HCT116 (cell line): Measurements from ENCODE around the gene ERLIN1. TPM values are rescaled to one million over a fixed set of nuclear protein-coding genes. Genes with fewer than 3 reads are reported as not detected.

Experiments
- ATAC-seq: fragments of 200-7000 bp; cut with Tn5 transposase; 2 replicates; pipeline ENCODE4 v1.9.1; 2020; ENCODE audit warnings: mild to moderate bottlenecking, moderate library complexity
- BruUV-seq: library from RNA; stranded (reverse); fragments of 400-500 nt; replicated peaks from 2 replicates; lab custom pipeline; 2021; lab: Mats Ljungman, UMichigan
- CTCF ChIA-PET: fragments of 300-600 bp; sonication (Branson Sonifier 250); formaldehyde crosslinking; loops from one replicate; lab custom pipeline; 2021; ENCODE audit warnings: antibody characterized with exemption; lab: Charles Lee
- POLR2A ChIA-PET: fragments of 300-600, 350-600 bp; sonication (Branson Sonifier 250); formaldehyde crosslinking; loops from one replicate; lab custom pipeline; 2021; ENCODE audit warnings: antibody characterized with exemption; lab: Charles Lee
- RAD21 ChIA-PET, 2 experiments: fragments of 300-600 bp; sonication (Branson Sonifier 250); formaldehyde crosslinking; loops; one replicate each; lab custom pipeline; 2023; ENCODE audit warnings: low total read pairs in 2 of 2; ENCODE audit not compliant: uncharacterized antibody in 2 of 2, unreplicated experiment in 2 of 2, low non-redundant PET in 1 of 2; lab: Charles Lee
- DNase-seq: peaks from one replicate; pipeline ENCODE4 v3.0.0-alpha.2; 2010; ENCODE audit warnings: low read depth, low spot score
- H2AFZ ChIP-seq: fragments of 200-600 bp; shearing (Covaris generic), sonication (generic); 2 replicates; pipeline ENCODE4 v1.6.1; 2017; ENCODE audit warnings: low read depth, mixed run types, mixed read lengths, antibody characterized with exemption, low read length; ENCODE audit not compliant: poor library complexity, severe bottlenecking
- H3K27ac ChIP-seq: 2 replicates; pipeline ENCODE4 v1.5.1; 2012; ENCODE audit warnings: low read depth, low read length
- H3K27me3 ChIP-seq: fragments of 200-600 bp; sonication (generic); 2 replicates; pipeline ENCODE4 v1.6.1; 2016; ENCODE audit warnings: mixed run types, low read length, mixed read lengths; ENCODE audit not compliant: insufficient read depth
- H3K36me3 ChIP-seq, 2 experiments: fragments of 200-500 bp in 1 of 2; fragments of 200-600 bp in 1 of 2; sonication (Bioruptor generic) in 1 of 2; sonication (generic) in 1 of 2; 2 replicates each; pipeline versions ENCODE4 v1.5.1 to v1.6.1; 2014 to 2016; ENCODE audit warnings: low read length in 2 of 2, inconsistent platforms in 1 of 2, mixed read lengths in 1 of 2, mixed run types in 1 of 2; ENCODE audit not compliant: insufficient read depth in 2 of 2, control insufficient read depth in 1 of 2
- H3K4me1 ChIP-seq, 2 experiments: fragments of 200-600 bp in 1 of 2; sonication (generic) in 1 of 2; 2 replicates each; pipeline versions ENCODE4 v1.5.1 to v1.6.1; 2012 to 2017; ENCODE audit warnings: low read length in 2 of 2, inconsistent platforms in 1 of 2, mild to moderate bottlenecking in 1 of 2, mixed read lengths in 1 of 2, mixed run types in 1 of 2, moderate library complexity in 1 of 2; ENCODE audit not compliant: insufficient read depth in 2 of 2, control insufficient read depth in 1 of 2
- H3K4me2 ChIP-seq: fragments of 200-600 bp; sonication (generic); 2 replicates; pipeline ENCODE4 v1.6.1; 2017; ENCODE audit warnings: mixed run types, low read length, mixed read lengths
- H3K4me3 ChIP-seq, 2 experiments: fragments of 200-600 bp in 1 of 2; sonication (generic) in 1 of 2; replicated peaks in 1 of 2; 2 replicates each; pipeline ENCODE4 v1.5.1; 2011 to 2016; ENCODE audit warnings: low read length in 2 of 2, control low read depth in 1 of 2, low read depth in 1 of 2, mild to moderate bottlenecking in 1 of 2, mixed read lengths in 1 of 2, mixed run types in 1 of 2
- H3K79me2 ChIP-seq: fragments of 200-600 bp; sonication (generic); 2 replicates; pipeline ENCODE4 v1.6.1; 2017; ENCODE audit warnings: mild to moderate bottlenecking, mixed run types, low read length, moderate library complexity, mixed read lengths; ENCODE audit not compliant: insufficient read depth
- H3K9ac ChIP-seq: fragments of 200-600 bp; sonication (generic); 2 replicates; pipeline ENCODE4 v1.6.1; 2016; ENCODE audit warnings: low read length, mixed read lengths
- H3K9me2 ChIP-seq: fragments of 200-600 bp; sonication (generic), shearing (Covaris generic); 2 replicates; pipeline ENCODE4 v1.6.1; 2017; ENCODE audit warnings: mixed run types, mild to moderate bottlenecking, moderate library complexity; ENCODE audit not compliant: insufficient read depth
- H3K9me3 ChIP-seq, 2 experiments: fragments of 200-500 bp in 1 of 2; fragments of 200-600 bp in 1 of 2; sonication (Bioruptor generic) in 1 of 2; sonication (generic) in 1 of 2; 2 replicates each; pipeline ENCODE4 v1.6.1; 2014 to 2017; ENCODE audit warnings: low read length in 2 of 2, mixed read lengths in 2 of 2, inconsistent platforms in 1 of 2, low read depth in 1 of 2, mild to moderate bottlenecking in 1 of 2, mixed run types in 1 of 2, moderate library complexity in 1 of 2; ENCODE audit not compliant: control insufficient read depth in 1 of 2, insufficient read depth in 1 of 2
- H4K20me1 ChIP-seq: fragments of 200-600 bp; sonication (generic), shearing (Covaris generic); 2 replicates; pipeline ENCODE4 v1.6.1; 2017; ENCODE audit warnings: mixed run types, mild to moderate bottlenecking, moderate library complexity; ENCODE audit not compliant: insufficient read depth
- ATF3 ChIP-seq: IDR thresholded peaks from 2 replicates; pipeline ENCODE4 v1.6.1; 2012
- CBX3 ChIP-seq: IDR thresholded peaks from 2 replicates; pipeline ENCODE4 v1.6.1; 2012; ENCODE audit warnings: low read depth
- EGR1 ChIP-seq: IDR thresholded peaks from 2 replicates; pipeline ENCODE4 v1.6.1; 2012; ENCODE audit warnings: low read depth
- FOSL1 ChIP-seq: IDR thresholded peaks from 2 replicates; pipeline ENCODE4 v1.6.1; 2012; ENCODE audit warnings: low read depth
- POLR2A ChIP-seq: IDR thresholded peaks from 2 replicates; pipeline ENCODE4 v1.7.0; 2011; ENCODE audit warnings: borderline replicate concordance; ENCODE audit not compliant: insufficient read depth, insufficient read length; ENCODE audit errors: extremely low read depth
- POLR2AphosphoS5 ChIP-seq: IDR thresholded peaks from 2 replicates; pipeline ENCODE4 v1.6.1; 2011; ENCODE audit warnings: mild to moderate bottlenecking, low read depth, low read length, moderate library complexity
- REST ChIP-seq: IDR thresholded peaks from 2 replicates; pipeline ENCODE4 v1.6.1; 2012; ENCODE audit warnings: low read depth
- SIN3A ChIP-seq: IDR thresholded peaks from 2 replicates; pipeline ENCODE4 v1.6.1; 2012; ENCODE audit warnings: low read depth
- SP1 ChIP-seq: IDR thresholded peaks from 2 replicates; pipeline ENCODE4 v1.6.1; 2012; ENCODE audit warnings: low read depth
- TCF7L2 ChIP-seq: IDR thresholded peaks from 2 replicates; pipeline ENCODE4 v1.7.0; 2011; ENCODE audit warnings: borderline replicate concordance, inconsistent platforms; ENCODE audit not compliant: insufficient read depth, insufficient read length; ENCODE audit errors: extremely low read depth
- ZFX ChIP-seq: fragments of 450-650 bp; IDR thresholded peaks from 2 replicates; pipeline ENCODE4 v1.6.1; 2017
- intact Hi-C: fragments of 100-400 bp; cut with micrococcal nuclease; formaldehyde crosslinking; loops from 2 replicates; pipeline ENCODE4 v1.10.0; 2022
- total RNA-seq: library from RNA; stranded (reverse); gene quantifications from one replicate; pipeline ENCODE4 v1.2.1, GENCODE V29; 2021; ENCODE audit not compliant: unreplicated experiment
- TF ChIP-seq, protein P1 (sequence below), 3 experiments: fragments of 200-600 bp in 1 of 3; sonication (generic) in 1 of 3; IDR thresholded peaks in 2 of 3; conservative IDR thresholded peaks in 1 of 3; 2 replicates each; pipeline ENCODE4 v1.5.1; 2012 to 2017; ENCODE audit warnings: low read depth in 2 of 3, low read length in 2 of 3, antibody characterized with exemption in 1 of 3, borderline replicate concordance in 1 of 3, control low read depth in 1 of 3, mild to moderate bottlenecking in 1 of 3, mixed read lengths in 1 of 3, mixed run types in 1 of 3, moderate library complexity in 1 of 3; ENCODE audit not compliant: insufficient read depth in 1 of 3

The ERLIN1 gene
- total RNA-seq, 1 experiment from 2014 or later = 64.5 TPM

DNA sequence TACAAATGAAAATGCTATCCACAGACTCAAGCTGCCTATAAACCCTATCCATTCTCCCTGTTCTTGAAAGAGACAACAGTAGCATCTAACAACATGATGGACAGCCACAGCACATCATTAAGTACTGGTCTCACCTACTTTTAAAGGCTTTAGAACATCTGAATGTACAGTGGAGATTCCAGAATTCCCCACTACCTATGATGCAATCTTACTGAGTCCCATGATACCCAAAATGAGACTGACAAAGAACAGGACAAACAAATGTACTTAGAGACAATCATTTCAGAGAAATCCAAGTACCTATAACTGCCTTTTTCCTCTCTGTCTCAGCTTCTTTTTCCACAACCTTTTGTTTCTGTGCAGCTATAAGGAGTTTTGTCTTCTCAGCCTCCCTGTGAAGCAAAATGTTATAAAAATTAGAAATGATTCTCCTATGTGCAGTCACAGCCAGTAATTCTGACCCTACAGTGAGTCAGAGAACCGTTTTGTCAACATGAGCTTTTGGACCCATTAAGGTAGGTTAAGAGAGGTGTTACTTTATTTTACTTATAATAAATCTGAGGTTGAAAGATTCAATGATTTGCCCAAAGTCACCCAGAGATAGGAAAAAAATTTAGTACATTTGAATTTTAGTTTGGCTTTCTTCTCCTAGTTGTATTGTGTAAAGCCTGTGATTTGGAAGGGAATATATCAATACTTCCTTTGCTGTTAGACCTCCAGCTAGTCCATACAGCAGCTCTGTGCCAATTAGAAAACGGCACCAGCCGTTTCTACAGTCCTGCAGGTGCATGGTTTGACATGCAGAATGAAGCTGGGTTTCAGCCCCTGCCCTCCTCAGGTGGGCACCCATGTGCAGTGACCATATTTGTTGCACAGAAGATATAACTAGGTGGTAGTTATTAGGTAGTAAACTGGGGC lies 21.9 kb downstream of the ERLIN1 start (continued):
- TF ChIP-seq ATF3 = no peak
- no peak for TF ChIP-seq CBX3
- no peak for TF ChIP-seq SIN3A
- TF ChIP-seq SP1 = no peak
- TF ChIP-seq FOSL1 = no peak

DNA sequence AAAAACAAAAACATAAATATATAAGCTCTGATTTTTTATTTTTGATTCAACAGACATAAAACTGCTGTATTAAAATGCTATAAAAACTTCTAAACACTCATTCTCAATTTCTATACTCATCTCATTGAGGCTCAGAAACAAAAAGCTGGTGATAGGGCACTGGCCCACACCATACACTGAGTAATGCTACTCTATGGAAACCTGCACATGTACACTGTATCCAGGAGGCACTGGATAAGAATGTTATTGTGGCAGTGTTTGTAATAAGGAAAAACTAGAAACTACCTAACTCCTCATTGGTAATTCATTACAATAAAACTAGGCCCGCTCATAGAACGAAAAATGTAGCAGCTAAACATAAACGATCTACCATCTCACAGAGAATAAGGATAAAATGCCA lies 23.1 kb downstream of the ERLIN1 start:
- Histone ChIP-seq H3K4me3 (no peak overlapping the region), H3K4me2 (no peak overlapping the region), H3K79me2 (peaks cover 79% of the 10 kb centered on the region), H2AFZ (no peak overlapping the region), H3K27ac (no peak overlapping the region), H4K20me1 (no peaks in the 10 kb centered on the region; the same call in 1 of the 2 replicates), H3K36me3 (peaks cover 7 to 22% of the 10 kb centered on the region in 2 experiments), H3K27me3 (no peaks in the 10 kb centered on the region), H3K9ac (no peak overlapping the region), H3K9me3 (no peaks in the 10 kb centered on the region), H3K4me1 (no peaks in the 10 kb centered on the region), H3K9me2 (no peaks in the 10 kb centered on the region)
- BruUV-seq = no TSS peak
- ChIA-PET CTCF (no interaction called here), RAD21 (no interaction called here), POLR2A (no interaction called here)
- DNase-seq = no peak
- ATAC-seq = no peak
- intact Hi-C loops = no loop called here
- TF ChIP-seq POLR2AphosphoS5 (no peak), ZFX (no peak), EGR1 (no peak), TCF7L2 (no peak), POLR2A (no peak), REST (no peak), SP1 (no peak)
- TF ChIP-seq, protein P1, sequence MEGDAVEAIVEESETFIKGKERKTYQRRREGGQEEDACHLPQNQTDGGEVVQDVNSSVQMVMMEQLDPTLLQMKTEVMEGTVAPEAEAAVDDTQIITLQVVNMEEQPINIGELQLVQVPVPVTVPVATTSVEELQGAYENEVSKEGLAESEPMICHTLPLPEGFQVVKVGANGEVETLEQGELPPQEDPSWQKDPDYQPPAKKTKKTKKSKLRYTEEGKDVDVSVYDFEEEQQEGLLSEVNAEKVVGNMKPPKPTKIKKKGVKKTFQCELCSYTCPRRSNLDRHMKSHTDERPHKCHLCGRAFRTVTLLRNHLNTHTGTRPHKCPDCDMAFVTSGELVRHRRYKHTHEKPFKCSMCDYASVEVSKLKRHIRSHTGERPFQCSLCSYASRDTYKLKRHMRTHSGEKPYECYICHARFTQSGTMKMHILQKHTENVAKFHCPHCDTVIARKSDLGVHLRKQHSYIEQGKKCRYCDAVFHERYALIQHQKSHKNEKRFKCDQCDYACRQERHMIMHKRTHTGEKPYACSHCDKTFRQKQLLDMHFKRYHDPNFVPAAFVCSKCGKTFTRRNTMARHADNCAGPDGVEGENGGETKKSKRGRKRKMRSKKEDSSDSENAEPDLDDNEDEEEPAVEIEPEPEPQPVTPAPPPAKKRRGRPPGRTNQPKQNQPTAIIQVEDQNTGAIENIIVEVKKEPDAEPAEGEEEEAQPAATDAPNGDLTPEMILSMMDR (IDR thresholded peaks at IDR 0.05 in 2 of 3, conservative IDR thresholded peaks at IDR 0.05 in 1 of 3; ENCODE audit: borderline replicate concordance in 1 of 3, insufficient read depth in 1 of 3, low read depth in 2 of 3, low read length in 2 of 3) = no peak
- TF ChIP-seq, all 23 proteins: peak for 0
